Gastroesophageal sphincter (tissue), 4 donors: ENCODE data around the gene FAM83C. TPM values are rescaled to one million over a fixed set of nuclear protein-coding genes. Genes with fewer than 3 reads are reported as not detected.

Experiments
- ATAC-seq: fragments of 150-250 bp; one replicate; pipeline ENCODE4 v1.9.1; 2016; ENCODE audit warnings: mild to moderate bottlenecking, moderate library complexity
- H3K27ac ChIP-seq, 4 donors: fragments of 200-600 bp; sonication (generic) in 3 of 4; 1 replicate in 3 of 4; 2 replicates in 1 of 4; pipeline ENCODE4 v1.5.1; 2016 to 2019
- H3K27me3 ChIP-seq: fragments of 200-600 bp; sonication (generic); one replicate; pipeline ENCODE4 v1.5.1; 2019
- H3K36me3 ChIP-seq, 2 donors: fragments of 200-600 bp; sonication (generic); one replicate each; pipeline ENCODE4 v1.5.1; 2019; ENCODE audit warnings: control low read depth in 1 of 2
- H3K4me1 ChIP-seq, 3 donors: fragments of 200-600 bp; sonication (generic); 1 replicate in 2 of 3; 2 replicates in 1 of 3; pipeline ENCODE4 v1.5.1; 2016 to 2019; ENCODE audit warnings: control low read depth in 2 of 3
- H3K4me3 ChIP-seq, 2 donors: fragments of 200-600 bp; sonication (generic); one replicate each; pipeline ENCODE4 v1.5.1; 2019; ENCODE audit warnings: mild to moderate bottlenecking in 1 of 2, moderate library complexity in 1 of 2
- H3K9me3 ChIP-seq, 3 donors: fragments of 200-600 bp; sonication (generic); one replicate each; pipeline ENCODE4 v1.5.1; 2017 to 2019; ENCODE audit warnings: control low read depth in 2 of 3
- CTCF ChIP-seq, 4 experiments: fragments of 200-600 bp in 2 of 4; fragments of 450-650 bp in 2 of 4; sonication (generic) in 1 of 4; IDR thresholded peaks; one replicate each; pipeline ENCODE4 v1.5.1; 2017 to 2019; ENCODE audit warnings: antibody characterized with exemption in 4 of 4, mild to moderate bottlenecking in 2 of 4, moderate library complexity in 2 of 4
- EP300 ChIP-seq: sonication (generic); formaldehyde crosslinking; IDR thresholded peaks from one replicate; pipeline ENCODE4 v1.6.1; 2017; ENCODE audit warnings: antibody characterized with exemption, mild to moderate bottlenecking
- POLR2A ChIP-seq, 2 donors: fragments of 450-650 bp; IDR thresholded peaks; one replicate each; pipeline ENCODE4 v1.6.1; 2017; ENCODE audit warnings: antibody characterized with exemption in 2 of 2, mild to moderate bottlenecking in 2 of 2, moderate library complexity in 1 of 2
- POLR2AphosphoS5 ChIP-seq: sonication (generic); formaldehyde crosslinking; IDR thresholded peaks from one replicate; pipeline ENCODE4 v1.6.1; 2017; ENCODE audit warnings: antibody characterized with exemption
- WGBS, 2 donors: methylation state at CpG; one replicate each; pipeline ENCODE4 v1.1.5; 2018; ENCODE audit warnings: low coverage in 1 of 2; 5-methylcytosine and 5-hydroxymethylcytosine counted together
- total RNA-seq, 4 donors: library from RNA; depleted of rRNA; stranded (reverse); fragments of >200 nt; gene quantifications; one replicate each; pipeline ENCODE4 v1.1.0, GENCODE V29; 2016

Gene FAM83C
- total RNA-seq, 4 donors from 2014 or later: 1.4 TPM; not detected in 3

- H3K4me3 ChIP-seq: no peak overlapping the region
- H3K27ac ChIP-seq: no peak overlapping the region
- WGBS, 2 donors: 91 to 100% methylated on average over 1 to 3 of the region's 3 CpGs
- H3K27me3 ChIP-seq: no peaks in the 10 kb centered on the region
- ATAC-seq: no peak
- TF ChIP-seq POLR2AphosphoS5 (no peak), POLR2A (IDR thresholded peaks at IDR 0.05) (no peak), CTCF (IDR thresholded peaks at IDR 0.05) (no peak), EP300 (no peak)
- peaks cover 0 to 21% (median 0%) of the 10 kb centered on the region in 3 donors for H3K4me1 ChIP-seq
- no peaks in the 10 kb centered on the region for H3K36me3 ChIP-seq
- H3K9me3 ChIP-seq: no peaks in the 10 kb centered on the region
Observed at GRCh38 chr20:35328095-35328685, 36.0 kb upstream of the FAM83C start.

GRCh38 chr20:35327074-35327976, 35.1 kb upstream of the FAM83C start:
- no peak for ATAC-seq

GRCh38 chr20:35326740-35327073, 34.5 kb upstream of the FAM83C start:
- ATAC-seq: no peak
- Histone ChIP-seq H3K9me3 (no peaks in the 10 kb centered on the region), H3K4me3 (no peak overlapping the region), H3K4me1 (peaks cover 0 to 9% (median 0%) of the 10 kb centered on the region in 3 donors), H3K36me3 (no peaks in the 10 kb centered on the region), H3K27ac (no peak overlapping the region), H3K27me3 (no peaks in the 10 kb centered on the region)
- TF ChIP-seq POLR2AphosphoS5: no peak
- TF ChIP-seq EP300: no peak
- no peak for TF ChIP-seq POLR2A (IDR thresholded peaks at IDR 0.05)
- TF ChIP-seq CTCF (IDR thresholded peaks at IDR 0.05): no peak
- 83 to 97% methylated on average over 3 of the region's 3 CpGs for WGBS, 2 donors

More at GRCh38 chr20:35327074-35327976, 35.1 kb upstream of the FAM83C start:
- Histone ChIP-seq H3K4me1 (peaks cover 0 to 13% (median 0%) of the 10 kb centered on the region in 3 donors), H3K9me3 (no peaks in the 10 kb centered on the region), H3K27me3 (no peaks in the 10 kb centered on the region), H3K4me3 (no peak overlapping the region), H3K27ac (no peak overlapping the region), H3K36me3 (no peaks in the 10 kb centered on the region)
- TF ChIP-seq CTCF (IDR thresholded peaks at IDR 0.05): no peak
- TF ChIP-seq POLR2AphosphoS5: no peak
- TF ChIP-seq EP300: no peak
- 95 to 96% methylated on average over 3 to 4 of the region's 4 CpGs for WGBS, 2 donors

- ATAC-seq: no peak
- no peaks in the 10 kb centered on the region for H3K36me3 ChIP-seq
- TF ChIP-seq POLR2A (IDR thresholded peaks at IDR 0.05) (no peak), EP300 (no peak), POLR2AphosphoS5 (no peak), CTCF (IDR thresholded peaks at IDR 0.05) (no peak)
- no peak overlapping the region for H3K4me3 ChIP-seq
- 79 to 81% methylated on average over 9 to 10 of the region's 11 CpGs for WGBS, 2 donors
- H3K27me3 ChIP-seq: no peaks in the 10 kb centered on the region
- peaks cover 0 to 9% (median 0%) of the 10 kb centered on the region in 3 donors for H3K4me1 ChIP-seq
- no peak overlapping the region for H3K27ac ChIP-seq
- no peaks in the 10 kb centered on the region for H3K9me3 ChIP-seq
Observed at GRCh38 chr20:35326021-35326739, 34.0 kb upstream of the FAM83C start.
